ENCODE measurements around the gene MYH14. TPM values are rescaled to one million over a fixed set of nuclear protein-coding genes. Genes with fewer than 3 reads are reported as not detected.

The MYH14 gene
- total RNA-seq, 1 experiment from 2014 or later: not detected

DNA sequence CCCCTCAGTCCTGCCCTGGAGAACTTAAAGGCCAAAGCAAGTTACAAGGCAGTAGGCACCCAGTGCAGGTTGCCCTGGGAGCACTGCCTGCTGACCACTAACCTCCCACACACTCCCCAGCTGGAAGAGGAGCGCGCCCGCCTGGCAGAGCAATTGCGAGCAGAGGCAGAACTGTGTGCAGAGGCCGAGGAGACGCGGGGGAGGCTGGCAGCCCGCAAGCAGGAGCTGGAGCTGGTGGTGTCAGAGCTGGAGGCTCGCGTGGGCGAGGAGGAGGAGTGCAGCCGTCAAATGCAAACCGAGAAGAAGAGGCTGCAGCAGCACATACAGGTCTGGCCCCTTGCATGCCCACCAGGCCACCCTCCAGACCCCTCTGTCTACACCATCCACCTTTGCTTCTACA, 64.6 kb downstream of the MYH14 start:
- Histone ChIP-seq H3K36me3 (no peaks in the 10 kb centered on the region), H3K27me3 (replicated peaks) (no peaks in the 10 kb centered on the region), H3K9me3 (replicated peaks) (no peaks in the 10 kb centered on the region), H3K4me1 (replicated peaks) (no peaks in the 10 kb centered on the region), H3K27ac (no peak overlapping the region), H3K4me3 (no peak overlapping the region)
- DNase-seq (ENCODE audit: low read depth in 1 of 2, low spot score in 2 of 2): no peak

GRCh38 chr19:50268501-50268900, 65.1 kb downstream of the MYH14 start:
- no peak overlapping the region for H3K27ac ChIP-seq
- H3K4me1 ChIP-seq (replicated peaks): no peaks in the 10 kb centered on the region
- H3K9me3 ChIP-seq (replicated peaks): no peaks in the 10 kb centered on the region
- no peak for DNase-seq (ENCODE audit: low read depth in 1 of 2, low spot score in 2 of 2)
- H3K4me3 ChIP-seq: no peak overlapping the region
- H3K36me3 ChIP-seq: no peaks in the 10 kb centered on the region
- H3K27me3 ChIP-seq (replicated peaks): no peaks in the 10 kb centered on the region

- H3K4me3 ChIP-seq: no peak overlapping the region
- H3K27me3 ChIP-seq (replicated peaks): peaks cover 7% of the 10 kb centered on the region; the same call in 1 of the 2 replicates
- H3K9me3 ChIP-seq (replicated peaks): no peaks in the 10 kb centered on the region
- H3K27ac ChIP-seq: no peak overlapping the region
- no peak for DNase-seq (ENCODE audit: low read depth in 1 of 2, low spot score in 2 of 2)
- no peaks in the 10 kb centered on the region for H3K36me3 ChIP-seq
- no peaks in the 10 kb centered on the region for H3K4me1 ChIP-seq (replicated peaks)
These were observed 66.2 kb downstream of the MYH14 start for GRCh38 chr19:50269653-50270052.

DNA sequence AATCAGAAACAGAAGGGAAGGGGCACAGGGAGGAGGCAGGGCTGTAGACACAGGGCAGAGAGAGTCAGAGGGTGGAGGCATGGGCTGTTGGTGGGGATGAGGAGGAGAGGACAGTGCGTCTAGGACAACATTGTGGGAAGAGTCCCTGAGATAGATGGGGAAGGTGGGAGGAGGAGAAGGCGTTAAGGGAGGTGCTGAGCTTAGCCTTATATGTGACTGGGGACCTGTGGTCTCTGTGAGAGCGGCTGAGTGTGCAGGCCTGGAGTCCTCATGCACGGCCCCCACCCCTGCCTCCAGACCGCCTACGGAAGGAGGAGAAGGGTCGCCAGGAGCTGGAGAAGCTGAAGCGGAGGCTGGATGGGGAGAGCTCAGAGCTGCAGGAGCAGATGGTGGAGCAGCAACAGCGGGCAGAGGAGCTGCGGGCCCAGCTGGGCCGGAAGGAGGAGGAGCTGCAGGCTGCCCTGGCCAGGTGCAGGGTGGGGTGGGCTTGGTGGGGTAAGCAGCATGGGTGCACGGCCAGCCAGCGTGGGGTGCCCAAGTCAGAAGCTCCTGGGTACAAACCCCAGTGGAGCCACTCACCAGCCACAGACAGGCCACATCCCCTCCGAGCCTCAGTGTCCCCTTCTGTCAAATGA, 69.0 kb downstream of the MYH14 start:
- no peaks in the 10 kb centered on the region for H3K9me3 ChIP-seq (replicated peaks)
- no peak for DNase-seq (ENCODE audit: low read depth in 1 of 2, low spot score in 2 of 2)
- H3K27me3 ChIP-seq (replicated peaks): peaks cover 7% of the 10 kb centered on the region; the same call in 1 of the 2 replicates
- H3K27ac ChIP-seq: no peak overlapping the region
- H3K4me1 ChIP-seq (replicated peaks): no peaks in the 10 kb centered on the region
- H3K36me3 ChIP-seq: no peaks in the 10 kb centered on the region
- H3K4me3 ChIP-seq: no peak overlapping the region

DNA sequence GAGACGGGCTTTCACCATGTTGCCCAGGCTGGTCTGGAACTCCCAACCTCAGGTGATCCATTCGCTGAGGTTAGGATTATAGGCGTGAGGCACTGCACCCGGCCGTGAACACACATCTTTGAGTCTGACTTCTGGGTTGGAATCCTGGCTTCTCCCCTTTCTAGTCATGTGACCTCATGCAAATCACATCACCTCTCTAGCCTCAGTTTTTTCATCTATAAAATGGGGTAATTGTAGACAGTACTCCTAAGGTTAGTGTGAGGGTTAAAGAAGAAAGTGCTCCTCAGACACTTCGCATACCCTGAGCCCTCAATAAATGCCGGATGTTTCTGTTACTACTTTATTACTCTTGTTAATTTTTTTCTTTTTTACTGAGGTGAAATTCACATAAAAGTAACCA, 70.4 kb downstream of the MYH14 start:
- H3K4me3 ChIP-seq: no peak overlapping the region
- H3K27ac ChIP-seq: no peak overlapping the region
- peaks cover 7% of the 10 kb centered on the region; the same call in 1 of the 2 replicates for H3K27me3 ChIP-seq (replicated peaks)
- no peaks in the 10 kb centered on the region for H3K36me3 ChIP-seq
- no peaks in the 10 kb centered on the region for H3K4me1 ChIP-seq (replicated peaks)
- DNase-seq (ENCODE audit: low read depth in 1 of 2, low spot score in 2 of 2): no peak
- no peaks in the 10 kb centered on the region for H3K9me3 ChIP-seq (replicated peaks)

DNA sequence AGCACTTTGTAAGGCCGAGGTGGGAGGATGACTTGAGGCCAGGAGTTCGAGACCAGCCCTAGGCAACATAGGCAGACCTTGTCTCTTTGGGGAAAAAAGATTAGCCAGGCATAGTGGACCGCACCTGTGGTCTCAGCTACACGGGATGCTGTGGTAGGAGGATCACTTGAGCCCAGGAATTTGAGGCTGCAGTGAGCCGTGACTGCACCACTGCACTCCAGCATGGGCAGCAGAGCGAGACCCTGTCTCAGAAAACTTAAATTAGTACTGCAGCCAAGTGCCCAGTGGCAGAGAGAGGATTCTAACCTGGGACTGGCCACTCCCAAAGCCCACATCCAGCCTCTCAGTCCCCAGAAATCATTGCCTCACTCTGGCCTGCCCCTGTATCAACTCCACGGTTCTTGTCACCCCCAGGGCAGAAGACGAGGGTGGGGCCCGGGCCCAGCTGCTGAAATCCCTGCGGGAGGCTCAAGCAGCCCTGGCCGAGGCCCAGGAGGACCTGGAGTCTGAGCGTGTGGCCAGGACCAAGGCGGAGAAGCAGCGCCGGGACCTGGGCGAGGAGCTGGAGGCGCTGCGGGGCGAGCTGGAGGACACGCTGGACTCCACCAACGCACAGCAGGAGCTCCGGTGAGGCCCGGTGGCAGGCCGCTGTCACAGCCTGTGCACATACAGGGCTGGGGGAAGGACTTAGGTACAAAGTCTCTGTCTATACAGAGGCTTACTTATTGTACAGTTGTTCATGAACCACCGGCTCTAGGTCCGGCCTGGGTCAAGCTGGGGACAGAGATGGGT, 72.4 kb downstream of the MYH14 start:
- peaks cover 10% of the 10 kb centered on the region; the same call in 1 of the 2 replicates for H3K27me3 ChIP-seq (replicated peaks)
- H3K9me3 ChIP-seq (replicated peaks): no peaks in the 10 kb centered on the region
- no peak overlapping the region for H3K4me3 ChIP-seq
- no peaks in the 10 kb centered on the region for H3K36me3 ChIP-seq
- no peak overlapping the region for H3K27ac ChIP-seq
- no peaks in the 10 kb centered on the region for H3K4me1 ChIP-seq (replicated peaks)
- no peak for DNase-seq (ENCODE audit: low read depth in 1 of 2, low spot score in 2 of 2)

DNA sequence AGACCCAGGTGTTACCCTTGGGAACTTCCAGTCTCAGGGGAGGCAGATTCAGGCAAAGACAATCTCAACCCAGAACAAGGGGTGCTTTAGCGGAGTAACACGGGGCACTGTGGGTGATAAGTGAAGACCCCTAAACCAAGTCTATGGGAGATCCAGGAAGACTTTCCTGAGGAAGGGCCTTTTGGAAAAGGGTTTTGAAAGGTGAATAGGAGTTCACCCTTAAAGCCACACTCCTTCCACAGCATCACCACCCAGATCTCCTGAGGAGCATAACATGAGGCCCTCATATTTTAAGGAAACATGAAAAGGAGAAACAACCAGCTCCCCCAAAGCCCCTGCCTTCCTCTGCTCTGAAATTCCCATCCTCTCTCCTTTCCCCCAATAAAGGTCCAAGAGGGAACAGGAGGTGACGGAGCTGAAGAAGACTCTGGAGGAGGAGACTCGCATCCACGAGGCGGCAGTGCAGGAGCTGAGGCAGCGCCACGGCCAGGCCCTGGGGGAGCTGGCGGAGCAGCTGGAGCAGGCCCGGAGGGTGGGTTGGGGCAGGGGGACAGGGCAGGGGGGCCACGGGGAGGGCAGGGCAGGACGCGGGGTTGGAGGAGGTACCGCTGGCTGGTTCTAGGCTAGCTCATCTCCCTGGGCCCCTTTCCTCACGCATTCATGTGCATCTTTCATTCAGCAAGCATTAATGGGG, 73.1 kb downstream of the MYH14 start:
- Histone ChIP-seq H3K9me3 (replicated peaks) (no peaks in the 10 kb centered on the region), H3K4me3 (no peak overlapping the region), H3K36me3 (no peaks in the 10 kb centered on the region), H3K27me3 (replicated peaks) (peaks cover 10% of the 10 kb centered on the region; the same call in 1 of the 2 replicates), H3K4me1 (replicated peaks) (no peaks in the 10 kb centered on the region), H3K27ac (no peak overlapping the region)
- no peak for DNase-seq (ENCODE audit: low read depth in 1 of 2, low spot score in 2 of 2)

DNA sequence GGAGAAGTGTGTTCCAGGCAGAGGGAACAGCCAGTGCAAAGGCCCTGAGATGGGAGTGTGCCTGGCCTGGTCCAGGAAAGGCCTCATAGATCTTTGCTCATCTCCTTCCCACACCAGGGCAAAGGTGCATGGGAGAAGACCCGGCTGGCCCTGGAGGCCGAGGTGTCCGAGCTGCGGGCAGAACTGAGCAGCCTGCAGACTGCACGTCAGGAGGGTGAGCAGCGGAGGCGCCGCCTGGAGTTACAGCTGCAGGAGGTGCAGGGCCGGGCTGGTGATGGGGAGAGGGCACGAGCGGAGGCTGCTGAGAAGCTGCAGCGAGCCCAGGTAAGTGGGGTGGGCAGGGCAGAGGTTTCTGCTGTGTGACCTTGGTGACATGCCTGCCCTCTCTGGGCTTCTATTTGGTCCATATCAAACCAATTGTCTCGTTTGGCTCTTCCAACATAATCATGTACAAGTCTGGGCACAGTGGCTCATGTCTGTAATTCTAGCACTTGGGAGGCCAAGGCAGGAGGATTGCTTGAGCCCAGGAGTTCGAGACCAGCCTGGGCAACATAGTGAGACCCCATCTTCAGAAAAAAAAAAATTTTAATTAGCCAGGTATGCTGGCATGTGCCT, 74.7 kb downstream of the MYH14 start:
- no peak for DNase-seq (ENCODE audit: low read depth in 1 of 2, low spot score in 2 of 2)
- Histone ChIP-seq H3K4me3 (no peak overlapping the region), H3K27ac (no peak overlapping the region), H3K36me3 (no peaks in the 10 kb centered on the region), H3K27me3 (replicated peaks) (peaks cover 16% of the 10 kb centered on the region), H3K9me3 (replicated peaks) (no peaks in the 10 kb centered on the region; the same call in 1 of the 2 replicates), H3K4me1 (replicated peaks) (no peaks in the 10 kb centered on the region)

GRCh38 chr19:50280074-50280473, 76.7 kb downstream of the MYH14 start:
- no peaks in the 10 kb centered on the region for H3K4me1 ChIP-seq (replicated peaks)
- no peaks in the 10 kb centered on the region for H3K36me3 ChIP-seq
- no peaks in the 10 kb centered on the region; the same call in 1 of the 2 replicates for H3K9me3 ChIP-seq (replicated peaks)
- no peak overlapping the region for H3K4me3 ChIP-seq
- no peak overlapping the region for H3K27ac ChIP-seq
- no peak for DNase-seq (ENCODE audit: low read depth in 1 of 2, low spot score in 2 of 2)
- peaks cover 9% of the 10 kb centered on the region for H3K27me3 ChIP-seq (replicated peaks)

DNA sequence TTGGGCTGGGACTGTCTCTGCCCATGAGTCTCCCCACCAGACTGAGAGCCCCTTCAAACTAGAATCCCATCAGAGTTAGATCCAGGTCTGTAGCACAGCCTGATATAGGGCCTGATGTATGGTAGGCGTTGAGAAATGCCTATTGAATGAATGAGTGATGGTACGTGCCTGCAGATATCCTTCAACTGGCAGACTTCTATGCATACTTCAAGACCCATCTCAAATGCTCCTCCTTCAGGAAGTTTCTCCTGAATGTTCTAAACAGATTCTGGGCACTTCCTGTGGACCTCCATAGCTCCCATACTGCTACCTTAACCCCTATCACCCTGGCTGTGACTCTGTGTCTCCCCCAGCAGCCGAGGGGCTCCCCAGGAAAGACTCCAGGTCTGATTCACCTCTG, 77.6 kb downstream of the MYH14 start:
- Histone ChIP-seq H3K27me3 (replicated peaks) (peaks cover 9% of the 10 kb centered on the region), H3K27ac (no peak overlapping the region), H3K4me1 (replicated peaks) (no peaks in the 10 kb centered on the region), H3K4me3 (no peak overlapping the region), H3K9me3 (replicated peaks) (no peaks in the 10 kb centered on the region; the same call in 1 of the 2 replicates), H3K36me3 (no peaks in the 10 kb centered on the region)
- no peak for DNase-seq (ENCODE audit: low read depth in 1 of 2, low spot score in 2 of 2)

GRCh38 chr19:50281491-50281890, 78.1 kb downstream of the MYH14 start:
- no peak overlapping the region for H3K4me3 ChIP-seq
- no peak overlapping the region for H3K27ac ChIP-seq
- H3K4me1 ChIP-seq (replicated peaks): no peaks in the 10 kb centered on the region
- peaks cover 9% of the 10 kb centered on the region for H3K27me3 ChIP-seq (replicated peaks)
- H3K36me3 ChIP-seq: no peaks in the 10 kb centered on the region
- DNase-seq (ENCODE audit: low read depth in 1 of 2, low spot score in 2 of 2): no peak
- peaks cover 3% of the 10 kb centered on the region; the same call in 1 of the 2 replicates for H3K9me3 ChIP-seq (replicated peaks)

- Histone ChIP-seq H3K4me3 (no peak overlapping the region), H3K27ac (no peak overlapping the region), H3K36me3 (no peaks in the 10 kb centered on the region), H3K27me3 (replicated peaks) (peaks cover 6% of the 10 kb centered on the region), H3K9me3 (replicated peaks) (peaks cover 3% of the 10 kb centered on the region; the same call in 1 of the 2 replicates), H3K4me1 (replicated peaks) (no peaks in the 10 kb centered on the region)
- DNase-seq (ENCODE audit: low read depth in 1 of 2, low spot score in 2 of 2): no peak
These were observed 82.4 kb downstream of the MYH14 start for GRCh38 chr19:50285833-50286232.

DNA sequence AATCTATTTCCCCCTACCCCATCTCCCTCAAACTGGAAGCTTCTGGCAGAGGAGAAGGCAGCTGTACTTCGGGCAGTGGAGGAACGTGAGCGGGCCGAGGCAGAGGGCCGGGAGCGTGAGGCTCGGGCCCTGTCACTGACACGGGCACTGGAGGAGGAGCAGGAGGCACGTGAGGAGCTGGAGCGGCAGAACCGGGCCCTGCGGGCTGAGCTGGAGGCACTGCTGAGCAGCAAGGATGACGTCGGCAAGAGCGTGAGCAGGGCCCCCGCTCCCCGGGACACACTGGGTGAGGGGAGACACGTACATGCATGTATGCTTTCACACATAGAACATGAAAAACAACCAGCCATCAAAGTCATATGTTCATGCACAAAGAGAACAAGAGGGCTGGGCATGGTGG, 83.0 kb downstream of the MYH14 start:
- Histone ChIP-seq H3K36me3 (no peaks in the 10 kb centered on the region), H3K27ac (no peak overlapping the region), H3K9me3 (replicated peaks) (peaks cover 3% of the 10 kb centered on the region; the same call in 1 of the 2 replicates), H3K4me3 (no peak overlapping the region), H3K4me1 (replicated peaks) (no peaks in the 10 kb centered on the region), H3K27me3 (replicated peaks) (peaks cover 6% of the 10 kb centered on the region)
- DNase-seq (ENCODE audit: low read depth in 1 of 2, low spot score in 2 of 2): no peak

Data from SJSA1 (cell line).